ENCODE data around the gene OR2K2. TPM values are rescaled to one million over a fixed set of nuclear protein-coding genes. Genes with fewer than 3 reads are reported as not detected.
A peak's percentile ranks its signal among the peaks of the same experiment; 100 is the strongest.
"Not testable (repeated sequence)": the region's sequence is repeated elsewhere in the genome, so short reads cannot be mapped to it uniquely, and the experiment has no call there.

The OR2K2 gene
- total RNA-seq, 1 donor from 2014 or later = not detected

DNA sequence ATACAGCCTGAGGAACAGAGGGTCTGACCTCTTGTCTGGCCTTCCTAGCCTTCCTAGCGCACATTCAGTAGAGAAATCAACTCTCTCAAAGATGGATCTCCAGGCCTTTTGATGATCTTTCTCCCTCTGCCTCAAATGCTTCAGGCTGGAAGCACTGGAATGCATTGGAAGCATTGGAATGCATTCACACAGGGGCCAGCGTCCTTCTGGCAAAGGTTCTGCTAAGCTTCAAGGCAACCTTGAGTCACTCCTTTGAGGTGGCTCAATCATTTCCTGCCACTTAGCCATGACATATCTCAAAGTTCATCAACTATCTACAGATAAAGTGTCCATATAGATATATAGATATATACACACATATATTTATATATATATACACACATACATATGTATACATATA lies 42.9 kb downstream of the OR2K2 start:
- H3K4me3 Mint-ChIP-seq = no peak overlapping the region
- Histone ChIP-seq H3K4me2 (no peak overlapping the region), H3K79me2 (ENCODE audit: low read depth) (no peaks in the 10 kb centered on the region), H2AFZ (replicated peaks) (peak overlapping the region; percentile 68), H3K9me3 (ENCODE audit: low read depth) (no peaks in the 10 kb centered on the region), H3K27ac (no peak overlapping the region), H4K20me1 (ENCODE audit: low read depth) (no peaks in the 10 kb centered on the region), H3K9ac (no peak overlapping the region), H3K4me1 (no peaks in the 10 kb centered on the region), H3K27me3 (no peaks in the 10 kb centered on the region), H3F3A (ENCODE audit: low read depth) (no peaks in the 10 kb centered on the region), H3K36me3 (no peaks in the 10 kb centered on the region), H3K4me3 (no peak overlapping the region)
- no peaks in the 10 kb centered on the region for H3K4me1 Mint-ChIP-seq
- DNase-seq (ENCODE audit: low spot score) = peak; percentile 31
- no peaks in the 10 kb centered on the region for H3K27me3 Mint-ChIP-seq (ENCODE audit: insufficient read depth, low read depth)
- H3K27ac Mint-ChIP-seq = no peak overlapping the region
- TF ChIP-seq EZH2 (IDR thresholded peaks at IDR 0.05) (no peak), EZH2phosphoT487 (IDR thresholded peaks at IDR 0.05) (no peak)
- TF ChIP-seq, protein P1, sequence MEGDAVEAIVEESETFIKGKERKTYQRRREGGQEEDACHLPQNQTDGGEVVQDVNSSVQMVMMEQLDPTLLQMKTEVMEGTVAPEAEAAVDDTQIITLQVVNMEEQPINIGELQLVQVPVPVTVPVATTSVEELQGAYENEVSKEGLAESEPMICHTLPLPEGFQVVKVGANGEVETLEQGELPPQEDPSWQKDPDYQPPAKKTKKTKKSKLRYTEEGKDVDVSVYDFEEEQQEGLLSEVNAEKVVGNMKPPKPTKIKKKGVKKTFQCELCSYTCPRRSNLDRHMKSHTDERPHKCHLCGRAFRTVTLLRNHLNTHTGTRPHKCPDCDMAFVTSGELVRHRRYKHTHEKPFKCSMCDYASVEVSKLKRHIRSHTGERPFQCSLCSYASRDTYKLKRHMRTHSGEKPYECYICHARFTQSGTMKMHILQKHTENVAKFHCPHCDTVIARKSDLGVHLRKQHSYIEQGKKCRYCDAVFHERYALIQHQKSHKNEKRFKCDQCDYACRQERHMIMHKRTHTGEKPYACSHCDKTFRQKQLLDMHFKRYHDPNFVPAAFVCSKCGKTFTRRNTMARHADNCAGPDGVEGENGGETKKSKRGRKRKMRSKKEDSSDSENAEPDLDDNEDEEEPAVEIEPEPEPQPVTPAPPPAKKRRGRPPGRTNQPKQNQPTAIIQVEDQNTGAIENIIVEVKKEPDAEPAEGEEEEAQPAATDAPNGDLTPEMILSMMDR (IDR thresholded peaks at IDR 0.05) = no peak
- H3K36me3 Mint-ChIP-seq = no peaks in the 10 kb centered on the region
- H3K9me3 Mint-ChIP-seq = no peaks in the 10 kb centered on the region

DNA sequence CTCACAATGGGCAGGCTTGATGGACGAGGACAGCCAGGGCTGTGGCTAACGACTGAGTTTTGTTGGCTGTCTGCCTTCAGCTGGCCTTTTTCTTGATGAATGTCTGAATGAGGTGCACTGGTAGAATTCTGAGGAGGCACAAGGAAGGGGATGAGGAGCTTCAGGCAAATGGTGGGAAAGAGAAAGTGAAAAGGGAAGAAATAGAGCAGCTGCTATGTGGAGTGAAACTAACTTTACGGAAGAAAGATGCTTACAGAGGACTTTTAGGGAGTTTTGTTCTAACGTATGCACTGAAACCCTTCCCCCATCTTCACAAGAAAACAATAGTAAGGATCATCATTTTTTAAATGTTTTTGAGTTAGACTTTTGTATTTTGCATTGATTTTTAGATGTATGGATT lies 45.3 kb downstream of the OR2K2 start:
- Histone ChIP-seq H3K4me1 (no peaks in the 10 kb centered on the region), H4K20me1 (ENCODE audit: low read depth) (no peaks in the 10 kb centered on the region), H3K36me3 (no peaks in the 10 kb centered on the region), H3K27ac (no peak overlapping the region), H3K4me2 (no peak overlapping the region), H3F3A (ENCODE audit: low read depth) (no peaks in the 10 kb centered on the region), H3K9ac (no peak overlapping the region), H3K4me3 (no peak overlapping the region), H3K9me3 (ENCODE audit: low read depth) (no peaks in the 10 kb centered on the region), H2AFZ (replicated peaks) (no peak overlapping the region), H3K79me2 (ENCODE audit: low read depth) (no peaks in the 10 kb centered on the region), H3K27me3 (no peaks in the 10 kb centered on the region)
- Mint-ChIP-seq H3K36me3 (no peaks in the 10 kb centered on the region), H3K27me3 (ENCODE audit: insufficient read depth, low read depth) (no peaks in the 10 kb centered on the region), H3K27ac (no peak overlapping the region), H3K4me3 (no peak overlapping the region), H3K9me3 (no peaks in the 10 kb centered on the region), H3K4me1 (no peaks in the 10 kb centered on the region)
- no peak for DNase-seq (ENCODE audit: low spot score)
- TF ChIP-seq EZH2phosphoT487 (IDR thresholded peaks at IDR 0.05) (no peak), EZH2 (IDR thresholded peaks at IDR 0.05) (no peak)
- TF ChIP-seq, protein P1 (IDR thresholded peaks at IDR 0.05) = no peak

DNA sequence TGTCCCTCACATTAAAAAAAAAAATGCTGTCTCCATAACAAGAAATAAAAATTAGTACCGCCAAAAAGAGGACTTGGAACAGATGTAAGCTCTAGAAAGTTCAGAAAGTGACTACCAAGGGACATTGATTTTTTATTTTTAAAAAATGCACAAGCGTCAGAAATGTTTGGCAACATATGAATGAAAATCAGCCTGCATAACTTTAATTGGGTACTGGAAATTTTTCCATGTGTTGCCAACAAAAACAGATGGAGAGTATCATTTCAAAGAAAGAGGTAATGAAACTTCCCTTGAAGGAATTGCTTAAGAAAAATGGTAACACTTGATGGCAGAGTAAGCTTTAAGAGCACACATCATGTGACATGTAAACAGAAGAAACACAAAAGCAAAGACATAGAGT lies 47.2 kb downstream of the OR2K2 start:
- no peaks in the 10 kb centered on the region for H3K36me3 Mint-ChIP-seq
- Histone ChIP-seq H3K4me2 (no peak overlapping the region), H3K27me3 (no peaks in the 10 kb centered on the region), H3K4me3 (no peak overlapping the region), H3K79me2 (ENCODE audit: low read depth) (no peaks in the 10 kb centered on the region), H3K27ac (no peak overlapping the region), H3K36me3 (no peaks in the 10 kb centered on the region), H3F3A (ENCODE audit: low read depth) (peaks cover 1% of the 10 kb centered on the region), H4K20me1 (ENCODE audit: low read depth) (no peaks in the 10 kb centered on the region), H2AFZ (replicated peaks) (no peak overlapping the region), H3K9ac (no peak overlapping the region), H3K4me1 (peaks cover 17% of the 10 kb centered on the region), H3K9me3 (ENCODE audit: low read depth) (no peaks in the 10 kb centered on the region)
- H3K27ac Mint-ChIP-seq = no peak overlapping the region
- no peaks in the 10 kb centered on the region for H3K27me3 Mint-ChIP-seq (ENCODE audit: insufficient read depth, low read depth)
- no peak for DNase-seq (ENCODE audit: low spot score)
- peaks cover 4% of the 10 kb centered on the region for H3K4me1 Mint-ChIP-seq
- no peak overlapping the region for H3K4me3 Mint-ChIP-seq
- no peaks in the 10 kb centered on the region for H3K9me3 Mint-ChIP-seq
- TF ChIP-seq EZH2phosphoT487 (IDR thresholded peaks at IDR 0.05) = no peak
- TF ChIP-seq EZH2 (IDR thresholded peaks at IDR 0.05) = no peak
- TF ChIP-seq, protein P1 (IDR thresholded peaks at IDR 0.05) = no peak

DNA sequence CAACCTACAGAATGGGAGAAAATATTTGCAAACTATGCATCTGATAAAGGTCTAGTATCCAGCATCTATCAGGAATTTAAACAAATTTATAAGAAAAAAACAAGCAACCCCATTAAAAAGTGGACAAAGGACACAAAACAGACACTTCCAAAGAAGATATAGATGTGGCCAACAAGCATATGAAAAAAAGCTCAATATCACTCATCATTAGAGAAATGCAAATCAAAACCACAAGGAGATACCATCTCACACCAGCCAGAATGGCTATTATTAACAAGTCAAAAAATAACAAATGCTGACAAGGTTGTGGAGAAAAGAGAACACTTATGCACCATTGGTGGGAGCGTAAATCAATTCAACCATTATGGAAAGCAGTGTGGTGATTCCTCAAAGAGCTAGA lies 49.2 kb downstream of the OR2K2 start:
- H3K4me1 Mint-ChIP-seq = peaks cover 20% of the 10 kb centered on the region
- not testable (repeated sequence) for H3K9ac ChIP-seq; H3K4me3 Mint-ChIP-seq; H3K79me2 ChIP-seq (ENCODE audit: low read depth); H3K27ac ChIP-seq; H3K27ac Mint-ChIP-seq; H3K36me3 ChIP-seq; H3K9me3 ChIP-seq (ENCODE audit: low read depth); H3K36me3 Mint-ChIP-seq; H3K27me3 Mint-ChIP-seq (ENCODE audit: insufficient read depth, low read depth); H3K9me3 Mint-ChIP-seq; H4K20me1 ChIP-seq (ENCODE audit: low read depth); H3K27me3 ChIP-seq; H3K4me3 ChIP-seq; H3K4me2 ChIP-seq; DNase-seq (ENCODE audit: low spot score)
- peaks cover 20% of the 10 kb centered on the region for H3F3A ChIP-seq (ENCODE audit: low read depth)
- H3K4me1 ChIP-seq = peaks cover 34% of the 10 kb centered on the region
- peak overlapping the region; percentile 29 for H2AFZ ChIP-seq (replicated peaks)

Other genes starting within 250 kb of the OR2K2 start
- gene ECPAS, start 154.2 kb upstream of the OR2K2 start, total RNA-seq (ENCODE audit: low replicate concordance) = 46.3 and 59.2 TPM in 2 replicates
- 26.9 and 30.7 TPM in 2 replicates for gene ZNF483, start 195.0 kb upstream of the OR2K2 start, total RNA-seq (ENCODE audit: low replicate concordance)

Data from neural progenitor cell (in vitro differentiated cells).